K562 (cell line): ENCODE measurements around the gene SEMA3C. TPM values are rescaled to one million over a fixed set of nuclear protein-coding genes. Genes with fewer than 3 reads are reported as not detected.

Experiments
- ATAC-seq: fragments of 200-7000 bp; cut with Tn5 transposase; 3 replicates; pipeline ENCODE4 v1.9.1; 2020; ENCODE audit warnings: moderate library complexity
- BruUV-seq: library from RNA; stranded (reverse); fragments of 400-500 nt; replicated peaks from 2 replicates; lab custom pipeline; 2021; lab: Mats Ljungman, UMichigan
- CTCF ChIA-PET: fragments of 300-600 bp; formaldehyde crosslinking; extraction: SDS; loops from one replicate; lab custom pipeline; 2021; ENCODE audit warnings: low intra/inter-chr PET ratio; lab: Yijun Ruan, JAX
- POLR2A ChIA-PET: fragments of 300-600, 350-650 bp; sonication (Branson Sonifier 250); formaldehyde crosslinking; extraction: SDS; loops from one replicate; lab custom pipeline; 2021; ENCODE audit warnings: antibody characterized with exemption, inconsistent platforms; lab: Yijun Ruan, JAX
- DNase-seq, 4 experiments: peaks; one replicate each; pipeline versions ENCODE4 v3.0.0 to v3.0.0-alpha.2; 2011 to 2018; ENCODE audit warnings: low spot score in 3 of 4, mixed read lengths in 3 of 4; ENCODE audit errors: extremely low read depth in 1 of 4
- FAIRE-seq: peaks from 2 replicates; lab custom pipeline; 2011; peaks lifted over from hg19 to GRCh38; lab: Jason Lieb, UNC
- H2AFZ ChIP-seq: 2 replicates; pipeline ENCODE4 v1.6.0; 2011; ENCODE audit warnings: low read depth, low read length, control low read depth, inconsistent platforms
- H3K27ac ChIP-seq: fragments of 200-600 bp; 3 replicates; pipeline ENCODE4 v1.8.0; 2011; ENCODE audit warnings: low read depth, mild to moderate bottlenecking, control low read depth, inconsistent platforms, low read length, moderate library complexity, mixed read lengths; ENCODE audit errors: extremely low read depth
- H3K27me3 ChIP-seq, 2 experiments: fragments of 300-600 bp in 1 of 2; 2 replicates in 1 of 2; 3 replicates in 1 of 2; pipeline versions ENCODE4 v1.6.0 to v1.8.0; 2011; ENCODE audit warnings: inconsistent platforms in 2 of 2, low read length in 2 of 2, mild to moderate bottlenecking in 1 of 2, mixed read lengths in 1 of 2, moderate library complexity in 1 of 2; ENCODE audit not compliant: control insufficient read depth in 2 of 2, insufficient read depth in 2 of 2
- H3K36me3 ChIP-seq: fragments of 300-600 bp; 3 replicates; pipeline ENCODE4 v1.8.0; 2011; ENCODE audit warnings: mild to moderate bottlenecking, low read length, inconsistent platforms; ENCODE audit not compliant: control insufficient read depth, insufficient read depth
- H3K4me1 ChIP-seq, 2 experiments: fragments of 200-600 bp in 1 of 2; replicated peaks in 1 of 2; 2 replicates in 1 of 2; 3 replicates in 1 of 2; pipeline versions ENCODE4 v1.5.1 to v1.8.0; 2011; ENCODE audit warnings: inconsistent platforms in 2 of 2, low read length in 2 of 2, mild to moderate bottlenecking in 1 of 2, mixed read lengths in 1 of 2, moderate library complexity in 1 of 2; ENCODE audit not compliant: control insufficient read depth in 2 of 2, insufficient read depth in 2 of 2
- H3K4me2 ChIP-seq: 2 replicates; pipeline ENCODE4 v1.6.1; 2011; ENCODE audit warnings: low read length, control low read depth, inconsistent platforms, mixed read lengths; ENCODE audit not compliant: insufficient read depth
- H3K4me3 ChIP-seq: fragments of 200-600 bp; sonication (generic), shearing (Covaris generic); 2 replicates; pipeline ENCODE4 v1.5.1; 2016; ENCODE audit warnings: control low read depth, inconsistent platforms
- H3K79me2 ChIP-seq: fragments of 200-600 bp; 3 replicates; pipeline ENCODE4 v1.8.0; 2011; ENCODE audit warnings: low read length, inconsistent platforms; ENCODE audit not compliant: control insufficient read depth, insufficient read depth
- H3K9ac ChIP-seq, 2 experiments: 2 replicates each; pipeline versions ENCODE4 v1.6.0 to v1.6.1; 2011; ENCODE audit warnings: low read depth in 2 of 2, low read length in 2 of 2, control low read depth in 1 of 2, inconsistent platforms in 1 of 2, mild to moderate bottlenecking in 1 of 2, mixed read lengths in 1 of 2; ENCODE audit not compliant: insufficient read depth in 1 of 2
- H3K9me1 ChIP-seq: one replicate; pipeline ENCODE4 v1.6.0; 2011; ENCODE audit warnings: inconsistent platforms, mild to moderate bottlenecking, low read length, moderate library complexity; ENCODE audit not compliant: control insufficient read depth, insufficient read depth
- H3K9me3 ChIP-seq: replicated peaks from 2 replicates; pipeline ENCODE4 v1.5.1; 2011; ENCODE audit warnings: low read depth, low read length, inconsistent platforms; ENCODE audit not compliant: control insufficient read depth, insufficient read depth
- H4K20me1 ChIP-seq: replicated peaks from 2 replicates; pipeline ENCODE4 v1.6.1; 2011; ENCODE audit warnings: low read length, inconsistent platforms, mixed read lengths; ENCODE audit not compliant: control insufficient read depth, insufficient read depth
- ARHGAP35 ChIP-seq: fragments of 450-650 bp; IDR thresholded peaks from 2 replicates; pipeline ENCODE4 v1.6.1; 2018; ENCODE audit not compliant: partially characterized antibody
- ATF7 ChIP-seq: fragments of 450-650 bp; IDR thresholded peaks from 2 replicates; pipeline ENCODE4 v1.7.1; 2014; ENCODE audit warnings: mild to moderate bottlenecking, moderate library complexity
- BDP1 ChIP-seq: IDR thresholded peaks from 3 replicates; pipeline ENCODE4 v1.6.1; 2011; ENCODE audit not compliant: insufficient read length, insufficient read depth
- ESRRA ChIP-seq: fragments of 450-650 bp; IDR thresholded peaks from 2 replicates; pipeline ENCODE4 v1.6.1; 2014; ENCODE audit warnings: low read depth, mild to moderate bottlenecking, moderate library complexity, borderline replicate concordance
- MYNN ChIP-seq, 2 experiments: sonication (generic); formaldehyde crosslinking in 1 of 2; IDR thresholded peaks; 2 replicates each; pipeline versions ENCODE4 v1.5.0 to v1.6.1; 2016 to 2020; ENCODE audit warnings: antibody characterized with exemption in 1 of 2, missing genetic modification reagents in 1 of 2
- RUNX1 ChIP-seq: sonication (generic); IDR thresholded peaks from 2 replicates; pipeline ENCODE4 v1.6.1; 2016; ENCODE audit warnings: antibody characterized with exemption, low read depth
- TFAM ChIP-seq: fragments of 250-450 bp; sonication (Bioruptor Pico); conservative IDR thresholded peaks from 2 replicates; pipeline ENCODE4 v1.5.0; 2021; ENCODE audit warnings: mild to moderate bottlenecking, moderate library complexity
- U2AF2 ChIP-seq: fragments of 200-400 bp; formaldehyde crosslinking; optimal IDR thresholded peaks from 2 replicates; pipeline ENCODE3; 2017; ENCODE audit warnings: low read depth, mild to moderate bottlenecking, low read length
- ZNF121 ChIP-seq: sonication (generic); formaldehyde crosslinking; conservative IDR thresholded peaks from 2 replicates; pipeline ENCODE4 v1.8.0; 2022; ENCODE audit warnings: missing genetic modification reagents
- ZNF217 ChIP-seq: sonication (generic); formaldehyde crosslinking; IDR thresholded peaks from 2 replicates; pipeline ENCODE4 v1.8.0; 2022; ENCODE audit warnings: mild to moderate bottlenecking, missing genetic modification reagents
- WGBS: fragments of 100-300 bp; shearing (Covaris generic); methylation state at CpG from one replicate; pipeline ENCODE4 v1.1.6; 2016; ENCODE audit warnings: low coverage, mixed read lengths; ENCODE audit not compliant: insufficient coverage; ENCODE audit errors: missing lambda C conversion rate; 5-methylcytosine and 5-hydroxymethylcytosine counted together
- in situ Hi-C: fragments of 300-500 bp; cut with MboI; formaldehyde crosslinking; loops from 4 replicates; pipeline ENCODE4 v1.15.0; 2018; ENCODE audit warnings: inconsistent platforms, mixed read lengths
- intact Hi-C: fragments of 100-400 bp; cut with micrococcal nuclease; formaldehyde crosslinking; loops from 2 replicates; pipeline ENCODE4 v1.14.2; 2022
- polyA plus RNA-seq, 8 experiments: library from polyadenylated mRNA; depleted of rRNA in 4 of 8; stranded (reverse) in 5 of 8; unstranded in 3 of 8; fragments of >200 nt; fragmentation: Nextera tagmentation in 2 of 8; fragmentation: Illumina TruSeq in 1 of 8; extraction: Ambion mirVana in 2 of 8; extraction: Trizol in 1 of 8; gene quantifications; 2 replicates each; pipeline versions ENCODE4 v1.2.1 to v1.2.3, GENCODE V29; 2011 to 2014; ENCODE audit warnings: inconsistent platforms in 1 of 8, missing spikeins in 1 of 8
- total RNA-seq, 7 experiments: library from RNA; depleted of rRNA in 6 of 7; stranded (reverse); fragments of >200 nt in 6 of 7; fragmentation: Illumina TruSeq in 2 of 7; extraction: Trizol in 2 of 7; gene quantifications; 2 replicates each; pipeline versions ENCODE4 v1.2.1 to v1.2.3, GENCODE V29; 2011 to 2021; ENCODE audit warnings: low replicate concordance in 1 of 7
- TF ChIP-seq, protein P1 (sequence below): fragments of 250-450 bp; sonication (Bioruptor Pico); IDR thresholded peaks from 2 replicates; pipeline ENCODE4 v1.5.0; 2021

SEMA3C gene
- total and polyA plus RNA-seq, 9 of the 15 experiments (the other 6 are each of a cell fraction or from before 2014, with no cell fraction given), result 0.04 to 0.36 (median 0.12) TPM; not detected in 3

DNA sequence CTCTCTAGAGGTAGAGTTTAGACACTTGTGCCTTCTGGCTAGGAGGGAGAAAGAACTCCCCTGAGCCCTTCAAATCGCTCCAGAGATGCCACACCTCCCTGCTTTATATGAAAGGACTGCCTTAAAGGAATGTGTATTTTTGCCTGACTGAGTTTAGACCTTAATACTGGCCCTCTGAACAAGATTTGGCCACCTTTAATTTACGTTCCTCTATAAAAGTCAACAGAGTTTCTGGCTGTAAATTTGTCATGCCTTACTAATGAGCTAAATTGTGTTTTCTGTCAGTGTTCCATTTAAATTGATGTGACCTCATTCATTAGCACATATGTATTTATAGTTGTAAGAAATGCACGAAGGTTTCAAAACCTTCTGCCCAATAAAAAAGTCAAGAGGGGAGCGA is 48.0 kb downstream of the SEMA3C start:
- FAIRE-seq (no peak), ATAC-seq (no peak), DNase-seq (no peak)
- no peak for TF ChIP-seq ZNF121 (CRISPR knock-in tag)
- Histone ChIP-seq H3K9me1 (no peaks in the 10 kb centered on the region), H3K27ac (no peak overlapping the region), H3K4me3 (no peak overlapping the region), H3K4me2 (no peak overlapping the region), H3K36me3 (no peaks in the 10 kb centered on the region), H3K9me3 (no peaks in the 10 kb centered on the region), H3K4me1 (no peaks in the 10 kb centered on the region), H3K9ac (no peak overlapping the region), H3K79me2 (no peaks in the 10 kb centered on the region), H4K20me1 (no peaks in the 10 kb centered on the region), H3K27me3 (no peaks in the 10 kb centered on the region), H2AFZ (no peak overlapping the region)
- CTCF ChIA-PET, result no interaction called here
- WGBS, result 3% methylated on average over 4 of the region's 4 CpGs
- intact Hi-C loops (no loop called here), in situ Hi-C loops (no loop called here)
- POLR2A ChIA-PET, result no interaction called here
- BruUV-seq, result no TSS peak

DNA sequence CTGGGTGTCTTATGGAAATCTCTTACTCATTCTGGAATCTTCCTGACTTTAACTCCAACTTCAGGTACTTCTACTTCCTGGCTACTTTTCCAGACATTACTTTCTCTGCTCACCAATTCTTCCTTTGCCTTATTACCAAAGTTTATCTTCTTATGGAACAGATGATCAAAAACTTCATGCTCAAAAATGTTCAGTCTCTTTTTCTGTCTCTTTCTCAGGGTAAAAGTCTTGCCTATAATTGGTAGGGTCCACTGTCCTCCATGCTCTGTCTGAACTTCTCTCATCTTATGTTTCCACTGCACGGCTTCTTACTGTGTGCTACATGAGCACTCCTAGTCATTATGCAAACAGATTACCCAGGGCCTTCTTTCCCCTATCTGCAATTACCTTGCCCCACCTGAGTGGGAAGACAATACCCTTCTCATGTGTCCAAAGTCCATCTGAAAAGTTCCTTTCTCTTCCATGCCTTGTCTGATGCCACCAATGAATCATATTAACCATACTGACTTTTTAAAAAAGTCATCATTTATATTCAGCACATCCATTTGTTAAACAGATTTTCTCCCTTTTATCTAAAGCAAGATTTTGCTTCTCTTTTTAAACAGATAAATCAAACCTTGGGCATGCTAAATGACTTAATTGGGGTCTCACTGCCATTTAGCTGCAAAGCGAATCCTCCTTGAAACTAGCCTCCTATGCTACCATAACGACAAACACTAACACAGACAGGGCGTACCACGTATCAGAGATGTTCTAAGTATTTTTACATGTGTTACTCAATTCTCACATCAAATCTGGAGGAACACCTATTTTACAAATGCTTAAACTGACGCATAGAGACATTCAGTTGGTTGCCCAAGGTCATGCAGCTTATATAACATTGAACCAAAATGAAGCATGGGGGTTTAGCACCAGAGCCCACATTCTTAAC is 48.8 kb downstream of the SEMA3C start:
- in situ Hi-C loops (no loop called here), intact Hi-C loops (no loop called here)
- no peaks in the 10 kb centered on the region for H3K4me1 ChIP-seq
- no peak for ATAC-seq
- no peaks in the 10 kb centered on the region for H3K27me3 ChIP-seq
- no peaks in the 10 kb centered on the region for H3K9me1 ChIP-seq
- DNase-seq, result no peak
- FAIRE-seq, result no peak
- no TSS peak for BruUV-seq
- no peaks in the 10 kb centered on the region for H3K9me3 ChIP-seq
- TF ChIP-seq ZNF217 (no peak), MYNN (IDR thresholded peaks at IDR 0.05) (no peak), MYNN (CRISPR knock-in tag; IDR thresholded peaks at IDR 0.05) (no peak), TFAM (no peak), BDP1 (no peak), ATF7 (no peak), U2AF2 (no peak), ESRRA (no peak), RUNX1 (no peak), ARHGAP35 (no peak)
- TF ChIP-seq, protein P1, sequence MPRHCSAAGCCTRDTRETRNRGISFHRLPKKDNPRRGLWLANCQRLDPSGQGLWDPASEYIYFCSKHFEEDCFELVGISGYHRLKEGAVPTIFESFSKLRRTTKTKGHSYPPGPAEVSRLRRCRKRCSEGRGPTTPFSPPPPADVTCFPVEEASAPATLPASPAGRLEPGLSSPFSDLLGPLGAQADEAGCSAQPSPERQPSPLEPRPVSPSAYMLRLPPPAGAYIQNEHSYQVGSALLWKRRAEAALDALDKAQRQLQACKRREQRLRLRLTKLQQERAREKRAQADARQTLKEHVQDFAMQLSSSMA, result no peak
- no peaks in the 10 kb centered on the region for H3K79me2 ChIP-seq
- no peak overlapping the region for H3K9ac ChIP-seq
- ChIA-PET POLR2A (no interaction called here), CTCF (no interaction called here)
- no peak overlapping the region for H2AFZ ChIP-seq
- H4K20me1 ChIP-seq, result no peaks in the 10 kb centered on the region
- no peak overlapping the region for H3K4me2 ChIP-seq
- H3K27ac ChIP-seq, result no peak overlapping the region
- no peaks in the 10 kb centered on the region for H3K36me3 ChIP-seq
- 3% methylated on average over 6 of the region's 6 CpGs for WGBS
- no peak overlapping the region for H3K4me3 ChIP-seq
